HG02852 (cell line): ENCODE results near the gene CHRD.
A peak's percentile ranks its signal among the peaks of the same experiment; 100 is the strongest.

Experiments used
- ATAC-seq: cut with Tn5 transposase; IDR thresholded peaks from one replicate; pipeline ENCODE4 v1.9.1; 2021; ENCODE audit warnings: mild to moderate bottlenecking, moderate library complexity; ENCODE audit not compliant: unreplicated experiment

CHRD gene

GRCh38 chr3:184360929-184361531, 18.8 kb upstream of the CHRD start:
- ATAC-seq: peak; percentile 1

- ATAC-seq: peak; percentile 40
Observed at GRCh38 chr3:184361532-184361931, 18.3 kb upstream of the CHRD start, which contains the start of the genes CLCN2 and POLR2H. Gene CLCN2, minus strand, starts transcription at chr3:184361605. Its CDS starts 126 bp downstream, at chr3:184361479. Gene POLR2H, plus strand, starts transcription at chr3:184361710. Its CDS starts 1,783 bp downstream, at chr3:184363493.

GRCh38 chr3:184361932-184362667, 17.8 kb upstream of the CHRD start:
- ATAC-seq: peak; percentile 9

- peak; percentile 84 for ATAC-seq
Observed at GRCh38 chr3:184362668-184363546, 16.9 kb upstream of the CHRD start.

- no peak for ATAC-seq
Observed at GRCh38 chr3:184366619-184367289, 13.1 kb upstream of the CHRD start.

- no peak for ATAC-seq
Observed at GRCh38 chr3:184368116-184368515, 11.7 kb upstream of the CHRD start.

GRCh38 chr3:184368586-184369183, 11.2 kb upstream of the CHRD start:
- ATAC-seq: no peak

- peak; percentile 75 for ATAC-seq
Observed at GRCh38 chr3:184371570-184372018, 8.3 kb upstream of the CHRD start.

- no peak for ATAC-seq
Observed at GRCh38 chr3:184372296-184372821, 7.5 kb upstream of the CHRD start.

- ATAC-seq: no peak
Observed at GRCh38 chr3:184372911-184373310, 6.9 kb upstream of the CHRD start.

GRCh38 chr3:184373422-184373821, 6.4 kb upstream of the CHRD start:
- ATAC-seq: no peak

GRCh38 chr3:184375747-184376461, 4.0 kb upstream of the CHRD start:
- ATAC-seq: no peak

GRCh38 chr3:184377374-184377773, 2.5 kb upstream of the CHRD start:
- no peak for ATAC-seq

GRCh38 chr3:184377882-184378445, 1.9 kb upstream of the CHRD start, which contains the start of gene THPO:
Gene THPO, minus strand, starts transcription at chr3:184378207. Its CDS starts 1,948 bp downstream, at chr3:184376259.
- no peak for ATAC-seq

GRCh38 chr3:184378651-184379357, 1.1 kb upstream of the CHRD start:
- ATAC-seq: no peak

GRCh38 chr3:184380185-184380626, 352 bp downstream of the CHRD start:
- ATAC-seq: no peak

- no peak for ATAC-seq
Observed at GRCh38 chr3:184380627-184381260, 890 bp downstream of the CHRD start.
